Stimulated activated naive CD8-positive, alpha-beta T cell treated with anti-CD3 and anti-CD28 coated beads, Interleukin-15, amount 100 ng/mL, for 72 hours (primary cell): ENCODE measurements around the gene DPYSL3.
A peak's percentile ranks its signal among the peaks of the same experiment; 100 is the strongest.
"Not testable (repeated sequence)": the region's sequence is repeated elsewhere in the genome, so short reads cannot be mapped to it uniquely, and the experiment has no call there.

Source experiments
- ATAC-seq: fragments of 150-1000 bp; cut with Tn5 transposase; 2 replicates; pipeline ENCODE4 v1.10.0; 2021; ENCODE audit warnings: mild to moderate bottlenecking, moderate library complexity
- DNase-seq, 2 donors: peaks; one replicate each; pipeline ENCODE4 v3.0.0; 2021 to 2022
- H3K27ac Mint-ChIP-seq, 2 donors: one replicate each; pipeline ENCODE4 v1.8.0; 2022; ENCODE audit warnings: mild to moderate bottlenecking in 2 of 2, mixed read lengths in 2 of 2, moderate library complexity in 2 of 2
- H3K27me3 Mint-ChIP-seq: one replicate; pipeline ENCODE4 v1.8.0; 2022; ENCODE audit warnings: mixed read lengths
- H3K4me1 Mint-ChIP-seq: one replicate; pipeline ENCODE4 v1.8.0; 2022; ENCODE audit warnings: mild to moderate bottlenecking, mixed read lengths
- H3K4me3 Mint-ChIP-seq, 2 donors: one replicate each; pipeline ENCODE4 v1.8.0; 2022; ENCODE audit warnings: mild to moderate bottlenecking in 2 of 2, mixed read lengths in 2 of 2, moderate library complexity in 1 of 2
- H3K9me3 Mint-ChIP-seq, 2 donors: one replicate each; pipeline ENCODE4 v1.8.0; 2022; ENCODE audit warnings: mixed read lengths in 2 of 2

The DPYSL3 gene

DNA sequence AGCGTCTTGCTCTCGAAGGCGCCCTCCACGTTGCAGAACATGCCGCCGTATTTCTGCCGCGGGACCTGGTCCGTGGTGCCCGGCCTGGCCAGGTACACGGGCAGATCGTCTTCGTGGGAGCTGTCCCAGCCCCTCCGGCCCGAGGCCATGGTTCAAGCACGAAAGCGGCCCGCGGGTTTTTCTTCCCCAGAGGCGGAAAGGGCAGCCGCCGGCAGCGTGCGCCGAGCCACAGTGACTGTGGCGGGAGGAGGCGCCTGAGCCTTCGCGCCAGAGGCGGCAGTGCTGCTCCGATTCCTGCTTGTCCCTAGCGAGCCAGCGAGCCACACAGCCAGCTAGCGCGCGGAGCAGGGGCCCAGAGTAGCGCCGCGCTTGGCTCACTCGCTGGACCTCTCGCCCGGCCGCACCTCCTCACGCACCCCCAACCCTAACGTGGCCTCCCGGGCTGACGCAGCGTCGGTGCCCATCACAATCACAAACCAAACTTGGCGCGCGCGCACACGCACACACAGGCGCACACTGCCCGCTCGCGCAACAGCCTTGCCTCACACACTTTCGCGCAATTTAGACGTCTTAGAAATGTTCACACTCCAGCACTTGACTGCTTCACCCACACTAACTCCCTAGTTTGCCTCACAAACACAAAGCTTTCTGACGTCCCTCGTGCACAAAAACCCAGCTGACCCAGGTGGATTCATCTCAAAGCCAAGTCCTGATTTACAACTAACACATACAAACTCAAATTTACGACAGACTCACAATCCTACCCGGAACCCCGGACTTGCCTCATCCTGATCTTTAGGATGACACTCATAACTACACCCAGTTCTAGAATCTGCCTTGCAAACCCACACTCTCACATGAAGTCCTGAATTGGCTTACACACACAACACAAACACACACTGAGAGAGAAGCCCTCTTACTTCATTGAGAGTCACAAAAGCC, at the start of gene DPYSL3:
DPYSL3 (minus strand) TSS at position 359 of the 942 bp plus-strand sequence; CDS start at position 149, 210 bp downstream.
- DNase-seq = no peak
- Mint-ChIP-seq H3K27me3 (peaks cover 47% of the 10 kb centered on the region), H3K4me3 (peak within 1 kb of the TSS in 1 of 2 donors; percentile 49), H3K4me1 (peaks cover 9% of the 10 kb centered on the region), H3K9me3 (no peaks in the 10 kb centered on the region), H3K27ac (no peak within 1 kb of the TSS)
- ATAC-seq = peak; percentile 39

DNA sequence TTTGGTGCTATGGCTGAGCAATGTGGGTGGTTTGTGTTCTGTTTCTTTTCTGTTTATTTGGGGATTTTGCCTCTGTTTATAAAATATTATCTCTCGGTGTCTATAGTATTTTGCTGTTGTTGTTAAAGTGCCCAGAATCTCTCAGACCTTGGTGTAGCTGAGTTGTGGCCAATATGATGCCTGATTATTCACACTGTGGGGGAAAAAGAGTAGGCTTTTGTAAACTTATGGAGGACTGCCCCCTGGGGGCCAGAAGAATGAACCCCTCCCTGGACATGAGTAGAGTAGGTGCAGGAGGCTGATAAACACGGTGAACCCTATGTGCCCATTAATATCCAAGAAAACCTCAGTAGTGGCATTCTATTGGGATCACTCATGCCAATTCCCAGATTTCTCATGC, 49.0 kb upstream of the DPYSL3 start:
- H3K4me1 Mint-ChIP-seq = no peaks in the 10 kb centered on the region
- no peaks in the 10 kb centered on the region for H3K27me3 Mint-ChIP-seq
- no peak for ATAC-seq
- no peak for DNase-seq
- no peaks in the 10 kb centered on the region for H3K9me3 Mint-ChIP-seq
- H3K27ac Mint-ChIP-seq = no peak overlapping the region
- H3K4me3 Mint-ChIP-seq = no peak overlapping the region

DNA sequence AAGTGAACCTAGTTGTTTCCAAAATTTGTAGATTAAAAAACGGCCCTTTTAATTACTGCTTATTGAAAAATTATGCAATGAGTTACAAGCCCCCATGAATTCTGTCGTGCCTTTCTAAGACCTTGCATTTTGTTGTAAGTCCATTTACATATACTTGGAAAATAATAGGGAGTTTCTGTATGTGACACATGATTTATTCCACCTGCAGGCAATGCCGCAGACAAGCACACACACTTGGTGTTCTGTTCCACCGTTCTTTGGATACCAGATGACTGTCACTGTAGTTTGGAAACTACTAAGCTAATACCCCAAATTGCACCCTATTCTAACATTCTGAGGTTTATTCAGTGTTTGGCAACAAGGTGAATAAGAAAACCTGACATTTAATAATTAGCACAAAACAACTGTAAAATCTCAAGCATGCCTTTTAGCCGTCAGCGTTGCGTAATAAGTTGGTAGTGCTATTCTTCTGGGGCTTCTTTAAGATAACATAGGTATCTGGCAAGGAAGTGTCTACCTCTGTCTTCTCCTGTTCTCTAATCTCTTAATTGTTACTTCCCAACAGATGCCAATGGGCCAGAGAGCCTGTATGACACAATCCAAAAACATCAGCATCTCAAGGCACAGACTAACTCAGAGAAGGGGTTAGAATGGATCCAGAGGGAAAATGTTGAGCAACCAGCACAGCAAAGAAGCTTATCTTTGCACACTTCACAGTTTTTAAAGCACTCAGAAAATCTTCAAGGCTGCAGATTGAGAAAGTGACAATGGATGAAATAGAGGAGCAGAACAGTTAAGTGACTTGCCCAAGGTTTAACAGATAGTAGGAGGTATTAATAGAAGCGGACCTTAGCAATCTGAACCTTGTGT, 48.2 kb upstream of the DPYSL3 start:
- H3K4me3 Mint-ChIP-seq = no peak overlapping the region
- no peak overlapping the region for H3K27ac Mint-ChIP-seq
- no peaks in the 10 kb centered on the region for H3K4me1 Mint-ChIP-seq
- H3K9me3 Mint-ChIP-seq = no peaks in the 10 kb centered on the region
- ATAC-seq = no peak
- H3K27me3 Mint-ChIP-seq = no peaks in the 10 kb centered on the region
- no peak for DNase-seq

DNA sequence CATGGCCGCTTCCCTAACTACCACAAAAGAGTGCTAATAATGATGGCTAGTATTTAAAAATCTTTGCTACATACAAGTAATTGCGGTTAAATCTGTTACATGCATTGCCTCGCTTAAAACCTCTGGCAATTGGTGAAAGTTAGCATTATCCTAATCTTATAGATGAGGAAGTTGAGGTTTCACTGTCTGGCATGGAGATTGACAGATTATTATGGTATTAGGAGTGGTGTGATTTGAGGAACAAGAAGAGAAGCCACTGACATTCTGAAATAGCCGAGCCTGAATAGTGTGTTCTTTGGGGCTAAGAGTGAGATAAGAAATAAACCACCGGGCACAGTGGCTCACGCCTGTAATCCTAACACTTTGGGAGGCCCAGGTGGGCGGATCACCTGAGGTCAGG, 45.3 kb upstream of the DPYSL3 start:
- no peaks in the 10 kb centered on the region for H3K27me3 Mint-ChIP-seq
- H3K27ac Mint-ChIP-seq = no peak overlapping the region
- H3K4me1 Mint-ChIP-seq = no peaks in the 10 kb centered on the region
- DNase-seq (no peak), ATAC-seq (no peak)
- peaks cover 0 to 4% of the 10 kb centered on the region in 2 donors for H3K9me3 Mint-ChIP-seq
- H3K4me3 Mint-ChIP-seq = no peak overlapping the region

DNA sequence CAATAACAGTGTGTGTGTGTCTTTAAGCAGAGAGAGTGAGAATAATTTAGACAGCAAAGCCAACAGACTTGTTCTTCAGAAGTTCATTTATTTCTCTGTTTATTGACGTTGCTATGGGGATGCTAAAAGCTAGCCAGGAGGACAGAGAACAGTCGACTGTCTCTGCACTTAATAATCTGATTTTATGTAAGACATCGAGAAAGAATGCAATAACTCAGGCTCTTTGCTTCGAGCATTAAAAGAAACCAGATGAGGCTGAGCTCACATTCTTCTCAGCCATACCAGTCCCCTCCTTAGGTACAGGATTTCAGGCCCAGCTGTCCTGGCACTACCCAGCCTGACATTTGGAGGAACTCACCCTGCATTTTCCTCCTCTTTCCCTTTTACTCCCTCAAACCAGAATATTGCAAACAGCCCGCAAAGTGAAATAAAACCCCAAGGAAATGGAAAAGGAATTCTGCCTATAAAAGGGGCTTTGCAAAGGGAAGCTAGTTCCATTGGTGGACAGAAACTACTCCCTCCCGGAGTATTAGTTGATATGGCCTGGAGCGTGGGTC, 44.5 kb upstream of the DPYSL3 start:
- Mint-ChIP-seq H3K4me1 (no peaks in the 10 kb centered on the region), H3K4me3 (no peak overlapping the region), H3K27me3 (no peaks in the 10 kb centered on the region), H3K9me3 (peaks cover 0 to 7% of the 10 kb centered on the region in 2 donors), H3K27ac (no peak overlapping the region)
- ATAC-seq (no peak), DNase-seq (no peak)

DNA sequence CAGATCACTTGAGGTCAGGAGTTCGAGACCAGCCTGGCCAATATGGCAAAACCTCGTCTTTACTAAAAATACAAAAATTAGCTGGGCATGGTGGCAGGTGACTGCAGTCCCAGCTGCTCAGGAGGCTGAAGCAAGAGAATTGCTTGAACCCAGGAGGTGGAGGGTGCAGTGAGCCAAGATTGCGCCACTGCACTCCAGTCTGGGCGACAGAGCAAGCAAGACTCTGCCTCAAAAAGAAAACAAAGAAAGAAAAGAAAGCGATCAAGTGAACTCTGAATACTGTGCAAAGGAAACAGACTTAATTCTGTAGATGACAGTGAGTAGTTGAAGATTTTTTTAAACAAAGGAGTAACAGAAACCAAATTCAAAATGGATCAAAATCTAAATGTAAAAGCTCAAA, 43.9 kb upstream of the DPYSL3 start:
- H3K4me3 Mint-ChIP-seq, H3K27ac Mint-ChIP-seq, H3K27me3 Mint-ChIP-seq, DNase-seq, ATAC-seq, H3K4me1 Mint-ChIP-seq, H3K9me3 Mint-ChIP-seq: not testable (repeated sequence)

DNA sequence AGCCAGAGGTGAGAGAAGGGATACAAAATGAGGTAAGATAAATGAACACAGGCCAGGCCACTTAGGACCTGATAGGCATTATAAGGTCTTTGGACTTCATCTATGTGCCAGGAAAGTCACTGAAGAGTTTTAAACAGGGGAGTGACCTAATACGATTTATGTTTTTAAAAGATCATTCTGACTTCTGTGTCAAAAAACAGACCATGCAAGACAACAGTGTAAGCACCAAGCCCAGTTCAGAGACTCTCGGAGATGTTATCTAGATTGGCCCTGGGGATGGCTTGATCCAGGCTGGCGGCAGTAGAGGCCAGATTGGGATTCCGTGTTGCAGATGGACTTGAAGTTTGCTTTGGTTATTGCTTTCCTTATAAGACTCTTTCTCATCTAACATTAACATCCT, 43.0 kb upstream of the DPYSL3 start:
- H3K9me3 Mint-ChIP-seq = peaks cover 0 to 9% of the 10 kb centered on the region in 2 donors
- DNase-seq (no peak), ATAC-seq (no peak)
- no peak overlapping the region for H3K27ac Mint-ChIP-seq
- H3K4me1 Mint-ChIP-seq = no peaks in the 10 kb centered on the region
- H3K27me3 Mint-ChIP-seq = no peaks in the 10 kb centered on the region
- no peak overlapping the region for H3K4me3 Mint-ChIP-seq

DNA sequence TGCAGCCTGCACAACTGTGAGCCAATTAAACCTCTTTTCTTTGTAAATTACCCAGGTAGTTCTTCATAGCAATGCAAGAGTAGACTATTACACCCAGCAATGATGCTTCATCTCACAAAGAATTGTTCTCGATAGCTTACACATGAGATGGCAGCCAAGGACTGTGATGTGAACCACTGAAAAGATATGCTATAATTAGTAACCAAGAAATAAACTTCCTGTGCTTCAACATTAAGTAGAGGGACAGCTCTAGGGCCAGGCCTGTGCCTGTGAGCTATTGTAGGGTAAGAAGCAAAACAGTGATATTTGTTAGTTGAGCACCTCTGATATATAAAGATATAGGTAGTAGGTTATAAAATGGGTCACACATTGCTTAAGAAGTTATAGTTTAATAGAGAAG, 41.8 kb upstream of the DPYSL3 start:
- ATAC-seq (no peak), DNase-seq (no peak)
- no peaks in the 10 kb centered on the region for H3K27me3 Mint-ChIP-seq
- H3K27ac Mint-ChIP-seq = no peak overlapping the region
- H3K9me3 Mint-ChIP-seq = peaks cover 0 to 9% of the 10 kb centered on the region in 2 donors
- no peaks in the 10 kb centered on the region for H3K4me1 Mint-ChIP-seq
- no peak overlapping the region for H3K4me3 Mint-ChIP-seq

DNA sequence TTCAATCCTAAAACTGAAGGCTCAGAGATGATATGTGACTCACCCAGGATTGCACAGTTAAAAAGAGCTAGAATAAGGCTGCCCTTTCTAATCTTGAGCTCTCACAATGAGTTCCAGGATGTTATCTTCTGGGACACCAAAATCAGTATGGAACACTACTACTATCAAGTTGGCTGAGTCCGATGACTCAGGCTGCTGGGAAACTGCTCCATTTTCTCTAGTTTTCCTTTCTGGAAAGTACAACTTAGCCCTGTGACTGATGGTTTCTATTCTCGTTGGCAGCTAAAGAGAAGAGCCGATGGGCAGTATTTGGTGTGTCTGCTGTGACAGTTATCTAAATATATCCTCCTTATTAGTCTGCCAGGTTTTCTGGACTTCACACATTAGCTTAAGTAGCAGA, 37.9 kb upstream of the DPYSL3 start:
- ATAC-seq (no peak), DNase-seq (no peak)
- no peak overlapping the region for H3K4me3 Mint-ChIP-seq
- no peak overlapping the region for H3K27ac Mint-ChIP-seq
- H3K27me3 Mint-ChIP-seq = peaks cover 12% of the 10 kb centered on the region
- H3K4me1 Mint-ChIP-seq = no peaks in the 10 kb centered on the region
- peaks cover 0 to 9% of the 10 kb centered on the region in 2 donors for H3K9me3 Mint-ChIP-seq

DNA sequence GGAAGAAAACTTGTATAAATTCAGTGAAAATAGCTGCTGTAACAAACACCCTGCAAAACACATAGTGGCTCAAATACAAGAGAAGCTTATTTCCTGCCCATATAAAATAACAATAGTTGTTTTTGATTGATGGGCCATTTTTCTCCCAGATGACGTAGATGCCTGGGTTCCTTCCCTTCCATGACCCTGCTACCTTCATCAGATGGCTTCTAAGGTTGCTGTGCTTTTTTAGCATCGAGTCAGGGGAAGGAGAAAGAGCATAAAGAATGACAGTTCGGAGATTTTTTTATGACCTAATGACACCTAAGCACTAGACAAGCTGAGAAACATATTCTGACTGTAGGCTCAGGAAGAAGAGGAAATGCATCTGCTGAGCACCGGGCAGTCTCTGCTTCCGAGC, 34.7 kb upstream of the DPYSL3 start:
- H3K4me1 Mint-ChIP-seq = no peaks in the 10 kb centered on the region
- H3K9me3 Mint-ChIP-seq = peaks cover 0 to 4% of the 10 kb centered on the region in 2 donors
- H3K27me3 Mint-ChIP-seq = peaks cover 12% of the 10 kb centered on the region
- ATAC-seq (no peak), DNase-seq (no peak)
- H3K4me3 Mint-ChIP-seq = no peak overlapping the region
- H3K27ac Mint-ChIP-seq = no peak overlapping the region

DNA sequence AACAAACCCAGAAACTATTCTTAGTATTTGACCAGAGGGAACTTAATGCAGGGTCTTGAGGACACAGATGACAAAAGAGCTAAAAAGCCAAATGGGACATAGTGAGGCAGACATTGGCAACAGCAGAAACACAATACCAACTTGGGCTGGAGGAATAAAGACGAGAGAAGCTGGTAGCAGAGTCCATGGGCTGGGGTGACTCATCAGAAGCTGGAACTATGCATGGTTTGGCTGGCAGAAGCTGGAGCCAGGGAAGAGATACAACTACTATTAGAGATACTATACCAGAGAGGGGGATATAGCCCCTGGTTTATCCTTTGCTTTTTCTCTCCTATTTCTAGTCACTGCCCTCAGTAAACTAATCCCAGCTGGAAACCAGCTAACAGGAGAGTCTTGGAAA, 29.2 kb upstream of the DPYSL3 start:
- no peak for DNase-seq
- Mint-ChIP-seq H3K9me3 (no peaks in the 10 kb centered on the region), H3K4me1 (no peaks in the 10 kb centered on the region), H3K4me3 (no peak overlapping the region), H3K27me3 (no peaks in the 10 kb centered on the region), H3K27ac (no peak overlapping the region)
- no peak for ATAC-seq

DNA sequence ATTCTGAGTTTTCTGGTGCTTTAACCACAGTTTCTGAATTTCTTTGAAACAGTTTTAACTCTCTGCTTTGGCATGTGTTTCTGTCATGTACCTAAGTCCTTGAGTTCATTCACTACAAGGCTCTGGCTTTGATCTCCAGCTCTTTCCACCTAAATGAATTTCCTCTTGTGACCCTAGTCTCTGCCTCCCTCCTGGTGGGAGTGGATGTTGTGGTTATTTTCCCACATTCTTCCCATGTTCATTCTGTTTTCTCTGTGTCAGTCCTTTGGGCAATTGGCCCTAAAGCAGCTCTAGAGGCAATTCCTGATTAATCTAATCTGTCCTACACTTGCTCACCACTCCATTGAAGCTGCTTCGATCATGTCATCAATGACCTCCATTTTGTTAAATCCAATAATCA, 28.4 kb upstream of the DPYSL3 start:
- ATAC-seq = no peak

DNA sequence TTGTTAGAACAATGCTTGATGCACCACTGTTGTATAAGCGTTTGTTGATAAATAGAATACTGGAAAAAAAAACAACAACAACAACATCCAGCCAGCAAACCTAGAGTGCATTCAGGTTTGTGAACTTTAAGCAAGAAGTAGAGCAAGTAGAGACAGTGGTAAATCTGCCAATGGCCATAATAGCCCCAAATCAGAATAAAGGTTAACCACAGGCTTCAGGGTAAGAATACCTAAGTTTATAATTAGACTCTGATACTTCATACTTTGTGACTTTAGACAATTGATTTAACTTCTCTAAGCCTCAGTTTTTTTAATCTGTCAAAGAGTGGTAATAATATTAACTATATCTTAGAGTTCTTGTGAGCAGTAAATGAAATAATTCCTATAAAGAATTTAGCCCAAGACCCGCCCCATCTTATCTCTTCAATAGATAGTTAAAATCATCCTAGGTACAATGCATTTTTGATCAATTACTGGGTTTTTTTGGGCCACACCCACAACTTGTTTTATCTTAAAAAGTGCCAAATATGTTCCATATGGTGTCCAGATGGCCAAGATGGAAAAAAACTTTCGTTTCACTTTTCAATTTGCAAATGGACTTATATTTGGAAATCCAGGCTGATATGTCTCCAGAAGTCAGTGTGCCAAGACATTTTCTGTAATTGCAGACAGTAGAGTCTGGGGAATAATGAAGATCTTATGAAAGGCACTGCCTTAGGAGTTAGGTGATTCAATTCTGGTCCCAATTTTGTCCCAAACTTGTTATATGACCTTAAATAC, 24.5 kb upstream of the DPYSL3 start:
- Mint-ChIP-seq H3K9me3 (no peaks in the 10 kb centered on the region), H3K4me1 (no peaks in the 10 kb centered on the region), H3K4me3 (no peak overlapping the region), H3K27ac (no peak overlapping the region), H3K27me3 (no peaks in the 10 kb centered on the region)
- DNase-seq (no peak), ATAC-seq (no peak)

More for the DNA sequence above, 28.4 kb upstream of the DPYSL3 start:
- Mint-ChIP-seq H3K9me3 (no peaks in the 10 kb centered on the region), H3K4me1 (no peaks in the 10 kb centered on the region), H3K27ac (no peak overlapping the region), H3K4me3 (no peak overlapping the region), H3K27me3 (no peaks in the 10 kb centered on the region)
- no peak for DNase-seq

DNA sequence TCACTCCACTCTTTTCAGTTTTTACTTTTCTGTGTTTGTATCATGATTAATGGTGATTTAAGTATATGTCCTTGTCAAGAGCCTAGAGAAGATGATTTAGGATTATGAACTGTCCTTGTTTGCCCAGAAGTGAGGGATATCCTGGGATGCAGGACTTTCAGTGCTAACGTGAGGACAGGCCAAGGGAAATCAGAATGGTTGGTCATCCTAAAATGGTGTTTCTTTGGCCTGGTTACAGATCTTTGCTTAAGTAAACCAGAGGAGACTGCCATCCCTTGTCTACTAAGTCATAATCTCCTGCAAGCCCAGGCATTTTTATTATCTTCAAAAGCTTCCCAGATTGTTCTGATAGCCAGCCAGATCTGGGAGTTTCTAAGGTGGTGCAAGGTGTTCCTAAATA, 22.3 kb upstream of the DPYSL3 start:
- Mint-ChIP-seq H3K9me3 (no peaks in the 10 kb centered on the region), H3K4me3 (no peak overlapping the region), H3K4me1 (no peaks in the 10 kb centered on the region), H3K27ac (no peak overlapping the region), H3K27me3 (no peaks in the 10 kb centered on the region)
- DNase-seq (no peak), ATAC-seq (no peak)
